HG03025 (cell line): ENCODE data around the gene CCNK.

ENCODE experiments used
- ATAC-seq: cut with Tn5 transposase; IDR thresholded peaks from one replicate; pipeline ENCODE4 v1.9.1; 2021; ENCODE audit warnings: mild to moderate bottlenecking, moderate library complexity; ENCODE audit not compliant: unreplicated experiment, low FRiP score

The CCNK gene

GRCh38 chr14:99505089-99505488 lies 23.9 kb downstream of the CCNK start:
- ATAC-seq = no peak

GRCh38 chr14:99506276-99506675 lies 25.1 kb downstream of the CCNK start:
- no peak for ATAC-seq

- ATAC-seq = no peak
These were observed 26.8 kb downstream of the CCNK start for GRCh38 chr14:99507860-99508640.

GRCh38 chr14:99508896-99509629 lies 27.9 kb downstream of the CCNK start:
- no peak for ATAC-seq

- no peak for ATAC-seq
These were observed 28.8 kb downstream of the CCNK start for GRCh38 chr14:99509871-99510555.

GRCh38 chr14:99510556-99511139 lies 29.4 kb downstream of the CCNK start:
- no peak for ATAC-seq

GRCh38 chr14:99511421-99512109 lies 30.4 kb downstream of the CCNK start:
- no peak for ATAC-seq

- no peak for ATAC-seq
These were observed 30.9 kb downstream of the CCNK start for GRCh38 chr14:99512110-99512449.

- ATAC-seq = no peak
These were observed 31.5 kb downstream of the CCNK start for GRCh38 chr14:99512571-99513182.

- no peak for ATAC-seq
These were observed 32.0 kb downstream of the CCNK start for GRCh38 chr14:99513183-99513694.

- ATAC-seq = no peak
These were observed 32.8 kb downstream of the CCNK start for GRCh38 chr14:99513946-99514551.

- no peak for ATAC-seq
These were observed 33.5 kb downstream of the CCNK start for GRCh38 chr14:99514552-99515300.

- ATAC-seq = no peak
These were observed 34.3 kb downstream of the CCNK start for GRCh38 chr14:99515301-99516155.

- ATAC-seq = no peak
These were observed 35.1 kb downstream of the CCNK start for GRCh38 chr14:99516156-99516870.

- ATAC-seq = no peak
These were observed 35.8 kb downstream of the CCNK start for GRCh38 chr14:99516871-99517642.

- no peak for ATAC-seq
These were observed 36.6 kb downstream of the CCNK start for GRCh38 chr14:99517643-99518381.
